Gastroesophageal sphincter (tissue), 4 donors: ENCODE measurements around the gene CCT7. TPM values are rescaled to one million over a fixed set of nuclear protein-coding genes. Genes with fewer than 3 reads are reported as not detected.
A peak's percentile ranks its signal among the peaks of the same experiment; 100 is the strongest.

ENCODE experiments used
- ATAC-seq: fragments of 150-250 bp; one replicate; pipeline ENCODE4 v1.9.1; 2016; ENCODE audit warnings: mild to moderate bottlenecking, moderate library complexity
- H3K27ac ChIP-seq, 4 donors: fragments of 200-600 bp; sonication (generic) in 3 of 4; 1 replicate in 3 of 4; 2 replicates in 1 of 4; pipeline ENCODE4 v1.5.1; 2016 to 2019
- H3K27me3 ChIP-seq: fragments of 200-600 bp; sonication (generic); one replicate; pipeline ENCODE4 v1.5.1; 2019
- H3K36me3 ChIP-seq, 2 donors: fragments of 200-600 bp; sonication (generic); one replicate each; pipeline ENCODE4 v1.5.1; 2019; ENCODE audit warnings: control low read depth in 1 of 2
- H3K4me1 ChIP-seq, 3 donors: fragments of 200-600 bp; sonication (generic); 1 replicate in 2 of 3; 2 replicates in 1 of 3; pipeline ENCODE4 v1.5.1; 2016 to 2019; ENCODE audit warnings: control low read depth in 2 of 3
- H3K4me3 ChIP-seq, 2 donors: fragments of 200-600 bp; sonication (generic); one replicate each; pipeline ENCODE4 v1.5.1; 2019; ENCODE audit warnings: mild to moderate bottlenecking in 1 of 2, moderate library complexity in 1 of 2
- H3K9me3 ChIP-seq, 3 donors: fragments of 200-600 bp; sonication (generic); one replicate each; pipeline ENCODE4 v1.5.1; 2017 to 2019; ENCODE audit warnings: control low read depth in 2 of 3
- EP300 ChIP-seq: sonication (generic); formaldehyde crosslinking; IDR thresholded peaks from one replicate; pipeline ENCODE4 v1.6.1; 2017; ENCODE audit warnings: antibody characterized with exemption, mild to moderate bottlenecking
- POLR2A ChIP-seq, 2 donors: fragments of 450-650 bp; IDR thresholded peaks; one replicate each; pipeline ENCODE4 v1.6.1; 2017; ENCODE audit warnings: antibody characterized with exemption in 2 of 2, mild to moderate bottlenecking in 2 of 2, moderate library complexity in 1 of 2
- POLR2AphosphoS5 ChIP-seq: sonication (generic); formaldehyde crosslinking; IDR thresholded peaks from one replicate; pipeline ENCODE4 v1.6.1; 2017; ENCODE audit warnings: antibody characterized with exemption
- WGBS, 2 donors: methylation state at CpG; one replicate each; pipeline ENCODE4 v1.1.5; 2018; ENCODE audit warnings: low coverage in 1 of 2; 5-methylcytosine and 5-hydroxymethylcytosine counted together
- total RNA-seq, 4 donors: library from RNA; depleted of rRNA; stranded (reverse); fragments of >200 nt; gene quantifications; one replicate each; pipeline ENCODE4 v1.1.0, GENCODE V29; 2016
- TF ChIP-seq, protein P1 (sequence below), 4 experiments: fragments of 200-600 bp in 2 of 4; fragments of 450-650 bp in 2 of 4; sonication (generic) in 1 of 4; IDR thresholded peaks; one replicate each; pipeline ENCODE4 v1.5.1; 2017 to 2019; ENCODE audit warnings: antibody characterized with exemption in 4 of 4, mild to moderate bottlenecking in 2 of 4, moderate library complexity in 2 of 4

CCT7 gene
- total RNA-seq, 4 donors from 2014 or later, result 221 to 258 (median 240) TPM

DNA sequence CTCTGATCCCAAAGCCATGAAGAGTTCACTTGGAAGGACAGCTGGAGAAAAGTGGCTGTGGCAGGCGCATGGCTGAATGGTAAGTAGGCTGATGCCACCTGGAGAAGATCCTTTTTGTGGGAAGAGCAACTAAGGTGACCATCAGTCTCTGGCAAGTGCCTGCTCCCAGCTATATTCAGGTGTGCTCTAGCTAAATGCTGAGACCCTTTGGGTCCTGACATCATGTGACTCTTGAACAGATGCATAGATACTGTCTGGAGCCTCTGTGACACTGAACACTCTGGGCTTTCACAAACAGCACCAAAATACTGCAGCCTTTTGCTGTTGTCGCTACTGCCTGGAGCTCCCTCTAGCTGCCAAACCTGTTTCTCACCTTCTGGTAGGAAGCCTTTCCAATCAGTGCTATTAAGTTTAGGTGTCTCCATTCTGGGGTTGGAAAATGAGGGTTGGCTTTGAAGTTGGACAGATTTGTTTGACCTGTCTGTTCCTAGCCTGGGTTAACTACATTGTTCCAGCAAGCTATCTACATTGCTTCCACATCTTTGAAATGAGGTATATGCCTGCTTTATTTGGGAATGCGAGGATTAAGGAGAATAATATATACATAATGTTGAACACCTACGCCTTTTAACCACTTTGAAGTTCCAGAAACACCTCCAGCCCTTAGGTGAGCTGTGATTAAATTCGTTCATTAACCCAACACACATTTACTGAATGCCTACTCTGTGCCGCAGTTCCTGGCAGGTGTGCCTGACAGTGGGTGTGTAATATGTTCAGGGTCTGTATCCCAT, 56.1 kb downstream of the CCT7 start:
- 45 to 71% methylated on average over 4 of the region's 6 CpGs for WGBS, 2 donors
- Histone ChIP-seq H3K4me3 (no peak overlapping the region), H3K36me3 (no peaks in the 10 kb centered on the region), H3K27me3 (peaks cover 99% of the 10 kb centered on the region), H3K27ac (no peak overlapping the region), H3K4me1 (peaks cover 0 to 33% (median 10%) of the 10 kb centered on the region in 3 donors), H3K9me3 (no peaks in the 10 kb centered on the region)
- TF ChIP-seq EP300 (no peak), POLR2AphosphoS5 (no peak)
- TF ChIP-seq, protein P1, sequence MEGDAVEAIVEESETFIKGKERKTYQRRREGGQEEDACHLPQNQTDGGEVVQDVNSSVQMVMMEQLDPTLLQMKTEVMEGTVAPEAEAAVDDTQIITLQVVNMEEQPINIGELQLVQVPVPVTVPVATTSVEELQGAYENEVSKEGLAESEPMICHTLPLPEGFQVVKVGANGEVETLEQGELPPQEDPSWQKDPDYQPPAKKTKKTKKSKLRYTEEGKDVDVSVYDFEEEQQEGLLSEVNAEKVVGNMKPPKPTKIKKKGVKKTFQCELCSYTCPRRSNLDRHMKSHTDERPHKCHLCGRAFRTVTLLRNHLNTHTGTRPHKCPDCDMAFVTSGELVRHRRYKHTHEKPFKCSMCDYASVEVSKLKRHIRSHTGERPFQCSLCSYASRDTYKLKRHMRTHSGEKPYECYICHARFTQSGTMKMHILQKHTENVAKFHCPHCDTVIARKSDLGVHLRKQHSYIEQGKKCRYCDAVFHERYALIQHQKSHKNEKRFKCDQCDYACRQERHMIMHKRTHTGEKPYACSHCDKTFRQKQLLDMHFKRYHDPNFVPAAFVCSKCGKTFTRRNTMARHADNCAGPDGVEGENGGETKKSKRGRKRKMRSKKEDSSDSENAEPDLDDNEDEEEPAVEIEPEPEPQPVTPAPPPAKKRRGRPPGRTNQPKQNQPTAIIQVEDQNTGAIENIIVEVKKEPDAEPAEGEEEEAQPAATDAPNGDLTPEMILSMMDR (IDR thresholded peaks at IDR 0.05), result no peak
- no peak for ATAC-seq

DNA sequence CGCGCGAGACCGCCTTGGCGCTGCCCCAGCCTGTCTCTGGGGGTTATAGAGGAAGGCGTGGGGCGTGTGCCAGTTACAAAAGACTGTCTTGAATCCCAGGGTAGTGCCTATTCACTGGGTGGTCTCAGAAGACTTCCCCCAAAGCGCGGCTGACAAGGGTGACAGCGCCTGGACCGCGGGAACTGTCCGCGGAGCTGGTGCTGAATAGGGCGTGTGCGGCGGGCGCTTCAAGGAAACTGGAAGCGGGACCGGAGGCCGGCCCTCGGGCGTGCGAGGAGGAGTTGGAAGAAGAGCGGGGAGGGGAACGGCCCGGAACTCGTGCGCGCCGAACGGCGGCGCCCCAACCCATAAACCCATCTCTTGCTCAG, 57.0 kb downstream of the CCT7 start:
- WGBS, 2 donors, result 10 to 18% methylated on average over 4 to 7 of the region's 34 CpGs
- H3K4me3 ChIP-seq, result peak overlapping the region in 1 of 2 donors; percentile 28
- H3K36me3 ChIP-seq, result no peaks in the 10 kb centered on the region
- H3K27ac ChIP-seq, result no peak overlapping the region
- H3K4me1 ChIP-seq, result peaks cover 0 to 31% (median 10%) of the 10 kb centered on the region in 3 donors
- H3K27me3 ChIP-seq, result peaks cover 100% of the 10 kb centered on the region
- peak; percentile 50 for ATAC-seq
- no peak for TF ChIP-seq POLR2A (IDR thresholded peaks at IDR 0.05)
- TF ChIP-seq POLR2AphosphoS5, result no peak
- no peak for TF ChIP-seq EP300
- TF ChIP-seq, protein P1 (IDR thresholded peaks at IDR 0.05), result no peak
- H3K9me3 ChIP-seq, result no peaks in the 10 kb centered on the region

DNA sequence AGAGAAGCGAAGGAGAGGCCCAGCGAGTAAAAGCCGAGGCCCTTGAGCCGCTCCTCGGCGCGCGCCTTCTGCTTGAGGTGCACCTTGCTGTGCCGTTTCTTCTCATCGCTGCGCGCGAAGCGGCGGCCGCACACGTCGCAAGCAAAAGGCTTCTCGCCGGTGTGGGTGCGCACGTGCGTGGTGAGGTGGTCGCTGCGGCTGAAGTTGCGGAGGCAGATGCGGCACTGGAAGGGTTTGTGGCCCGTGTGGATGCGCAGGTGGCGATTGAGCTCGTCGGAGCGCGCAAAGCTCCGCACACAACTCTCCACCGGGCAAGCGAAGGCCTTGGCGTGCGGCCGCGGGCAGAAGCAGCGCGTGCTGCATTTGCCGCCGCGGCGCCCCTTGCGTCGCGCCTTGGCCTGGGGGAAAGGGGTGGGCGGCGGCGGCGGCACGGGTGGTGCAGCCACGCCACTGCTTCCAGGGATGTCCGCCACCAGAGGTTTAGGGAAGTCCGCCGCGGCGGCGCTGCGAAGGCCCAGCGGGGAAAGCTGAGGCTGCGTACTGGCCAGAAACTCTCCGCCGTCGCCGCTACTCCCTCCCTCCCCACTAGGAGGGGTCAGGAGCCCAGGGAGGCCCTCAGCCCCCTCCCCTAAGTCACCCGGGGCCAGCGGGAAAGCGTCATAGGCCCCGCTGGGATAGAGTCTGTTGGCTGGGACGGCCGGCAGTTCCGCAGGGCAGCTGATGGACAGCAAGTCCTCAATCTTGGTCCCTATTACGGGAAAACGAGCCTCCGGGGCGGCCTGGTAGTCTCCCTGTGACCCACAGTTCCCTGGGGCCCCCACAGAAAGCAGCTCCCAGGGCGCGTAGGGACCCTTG, 57.6 kb downstream of the CCT7 start:
- TF ChIP-seq, protein P1 (IDR thresholded peaks at IDR 0.05), result no peak
- TF ChIP-seq EP300 (no peak), POLR2A (IDR thresholded peaks at IDR 0.05) (no peak), POLR2AphosphoS5 (no peak)
- H3K9me3 ChIP-seq, result no peaks in the 10 kb centered on the region
- H3K27ac ChIP-seq, result no peak overlapping the region
- H3K4me3 ChIP-seq, result peak overlapping the region in 1 of 2 donors; percentile 28
- peak; percentile 13 for ATAC-seq
- no CpG with 5 or more reads among the region's 82 CpGs for WGBS, 2 donors
- H3K27me3 ChIP-seq, result peaks cover 100% of the 10 kb centered on the region
- H3K4me1 ChIP-seq, result peaks cover 0 to 31% (median 10%) of the 10 kb centered on the region in 3 donors
- no peaks in the 10 kb centered on the region for H3K36me3 ChIP-seq

DNA sequence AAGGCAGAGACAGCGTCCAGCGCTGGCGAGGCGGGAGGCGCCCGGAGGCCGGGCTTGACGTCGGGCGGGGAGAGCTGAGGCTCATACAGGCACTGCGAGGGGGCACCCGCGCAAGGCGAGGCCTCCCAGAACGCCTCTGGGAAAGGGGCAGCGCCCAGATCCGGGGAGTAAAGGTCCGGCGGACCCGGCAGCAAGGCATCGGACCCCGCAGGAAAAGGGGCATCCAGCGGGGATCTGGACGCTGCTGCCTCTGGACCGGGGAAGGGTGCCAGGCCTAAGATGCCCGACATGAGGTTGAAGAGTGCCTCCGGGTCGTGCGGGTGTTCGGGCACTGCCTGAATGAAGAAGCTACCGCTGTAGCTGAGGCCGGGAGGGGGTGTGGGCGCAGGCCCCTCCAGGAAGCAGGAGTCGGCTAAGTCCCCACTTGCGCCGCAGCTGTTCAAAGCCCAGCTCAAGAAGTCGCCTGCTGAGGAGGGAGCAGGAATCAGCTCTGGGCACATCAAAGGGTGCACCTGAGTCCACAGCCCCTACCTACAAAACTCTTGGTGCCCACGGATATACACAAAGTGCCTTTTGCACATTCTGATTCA, 58.3 kb downstream of the CCT7 start:
- TF ChIP-seq, protein P1 (IDR thresholded peaks at IDR 0.05), result no peak
- no peak for TF ChIP-seq EP300
- TF ChIP-seq POLR2AphosphoS5, result no peak
- TF ChIP-seq POLR2A (IDR thresholded peaks at IDR 0.05), result no peak
- Histone ChIP-seq H3K4me3 (no peak overlapping the region), H3K27me3 (peaks cover 100% of the 10 kb centered on the region), H3K36me3 (no peaks in the 10 kb centered on the region), H3K4me1 (peaks cover 0 to 31% (median 10%) of the 10 kb centered on the region in 3 donors), H3K27ac (no peak overlapping the region), H3K9me3 (no peaks in the 10 kb centered on the region)
- no peak for ATAC-seq
- WGBS, 2 donors, result 15% methylated on average over 4 of the region's 38 CpGs; no CpG with 5 or more reads in 1 of the 2 donors
